ENCODE measurements around the gene PTPRU.
"Not testable (repeated sequence)": the region's sequence is repeated elsewhere in the genome, so short reads cannot be mapped to it uniquely, and the experiment has no call there.

The PTPRU gene

GRCh38 chr1:29298246-29298645, 61.9 kb downstream of the PTPRU start:
- DNase-seq: no peak

GRCh38 chr1:29299446-29299845, 63.1 kb downstream of the PTPRU start:
- DNase-seq: no peak

- not testable (repeated sequence) for DNase-seq
Measured at GRCh38 chr1:29301732-29302131, 65.4 kb downstream of the PTPRU start.

GRCh38 chr1:29303201-29304024, 67.1 kb downstream of the PTPRU start:
- no peak for DNase-seq

- DNase-seq: no peak
Measured at GRCh38 chr1:29304025-29304684, 67.8 kb downstream of the PTPRU start.

GRCh38 chr1:29305943-29306342, 69.6 kb downstream of the PTPRU start:
- no peak for DNase-seq

- no peak for DNase-seq
Measured at GRCh38 chr1:29306471-29307140, 70.3 kb downstream of the PTPRU start.

GRCh38 chr1:29309075-29309474, 72.8 kb downstream of the PTPRU start:
- no peak for DNase-seq

- DNase-seq: no peak
Measured at GRCh38 chr1:29309621-29310020, 73.3 kb downstream of the PTPRU start.

- no peak for DNase-seq
Measured at GRCh38 chr1:29310616-29311180, 74.4 kb downstream of the PTPRU start.

- DNase-seq: no peak
Measured at GRCh38 chr1:29311352-29312030, 75.2 kb downstream of the PTPRU start.

- DNase-seq: no peak
Measured at GRCh38 chr1:29312469-29313461, 76.4 kb downstream of the PTPRU start.

- DNase-seq: not testable (repeated sequence)
Measured at GRCh38 chr1:29314685-29315084, 78.4 kb downstream of the PTPRU start.

- DNase-seq: no peak
Measured at GRCh38 chr1:29315262-29315661, 78.9 kb downstream of the PTPRU start.

- no peak for DNase-seq
Measured at GRCh38 chr1:29315876-29316275, 79.6 kb downstream of the PTPRU start.

GRCh38 chr1:29317063-29317915, 81.0 kb downstream of the PTPRU start:
- no peak for DNase-seq

GRCh38 chr1:29317916-29318530, 81.7 kb downstream of the PTPRU start:
- DNase-seq: no peak

GRCh38 chr1:29318724-29319123, 82.4 kb downstream of the PTPRU start:
- no peak for DNase-seq

- no peak for DNase-seq
Measured at GRCh38 chr1:29319300-29320110, 83.2 kb downstream of the PTPRU start.
